Measurements from ENCODE around the gene MYG1. TPM values are rescaled to one million over a fixed set of nuclear protein-coding genes. Genes with fewer than 3 reads are reported as not detected.

Gene MYG1
- polyA plus RNA-seq, 1 of the 3 experiments (the other 2 are of a cell fraction): 101 TPM

DNA sequence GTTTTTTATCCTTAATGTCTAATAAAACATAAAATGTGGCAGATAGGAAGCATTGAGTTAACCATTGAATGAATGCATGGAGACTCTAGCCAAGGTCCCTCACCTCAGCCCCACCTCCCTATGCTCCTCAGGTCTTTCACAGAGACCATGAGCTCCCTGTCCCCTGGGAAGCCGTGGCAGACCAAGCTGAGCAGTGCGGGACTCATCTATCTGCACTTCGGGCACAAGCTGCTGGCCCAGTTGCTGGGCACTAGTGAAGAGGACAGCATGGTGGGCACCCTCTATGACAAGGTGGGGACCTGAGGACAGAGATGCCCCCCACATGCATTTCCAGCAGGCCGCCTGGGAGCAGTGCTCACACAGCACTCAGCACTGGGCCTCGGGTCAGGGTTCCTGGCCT lies 3.4 kb downstream of the MYG1 start (continued):
- TF ChIP-seq FOXJ3 (CRISPR knock-in tag; IDR thresholded peaks at IDR 0.05) (no peak), RCOR1 (IDR thresholded peaks at IDR 0.05; ENCODE audit: low read length) (no peak), SMC3 (IDR thresholded peaks at IDR 0.05; ENCODE audit: low read depth, low read length) (no peak), TAF1 (IDR thresholded peaks at IDR 0.05; ENCODE audit: borderline replicate concordance, low read depth, low read length) (no peak), RAD21 (IDR thresholded peaks at IDR 0.05; ENCODE audit: low read length) (no peak), TCF12 (IDR thresholded peaks at IDR 0.05) (no peak), SIN3A (IDR thresholded peaks at IDR 0.05; ENCODE audit: borderline replicate concordance, low read depth, low read length) (no peak), FOSL2 (IDR thresholded peaks at IDR 0.05; ENCODE audit: borderline replicate concordance, low read depth) (no peak)
- TF ChIP-seq, protein P1, sequence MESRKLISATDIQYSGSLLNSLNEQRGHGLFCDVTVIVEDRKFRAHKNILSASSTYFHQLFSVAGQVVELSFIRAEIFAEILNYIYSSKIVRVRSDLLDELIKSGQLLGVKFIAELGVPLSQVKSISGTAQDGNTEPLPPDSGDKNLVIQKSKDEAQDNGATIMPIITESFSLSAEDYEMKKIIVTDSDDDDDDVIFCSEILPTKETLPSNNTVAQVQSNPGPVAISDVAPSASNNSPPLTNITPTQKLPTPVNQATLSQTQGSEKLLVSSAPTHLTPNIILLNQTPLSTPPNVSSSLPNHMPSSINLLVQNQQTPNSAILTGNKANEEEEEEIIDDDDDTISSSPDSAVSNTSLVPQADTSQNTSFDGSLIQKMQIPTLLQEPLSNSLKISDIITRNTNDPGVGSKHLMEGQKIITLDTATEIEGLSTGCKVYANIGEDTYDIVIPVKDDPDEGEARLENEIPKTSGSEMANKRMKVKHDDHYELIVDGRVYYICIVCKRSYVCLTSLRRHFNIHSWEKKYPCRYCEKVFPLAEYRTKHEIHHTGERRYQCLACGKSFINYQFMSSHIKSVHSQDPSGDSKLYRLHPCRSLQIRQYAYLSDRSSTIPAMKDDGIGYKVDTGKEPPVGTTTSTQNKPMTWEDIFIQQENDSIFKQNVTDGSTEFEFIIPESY (IDR thresholded peaks at IDR 0.05; ENCODE audit: borderline replicate concordance, low read depth): no peak
- TF ChIP-seq, protein P2, sequence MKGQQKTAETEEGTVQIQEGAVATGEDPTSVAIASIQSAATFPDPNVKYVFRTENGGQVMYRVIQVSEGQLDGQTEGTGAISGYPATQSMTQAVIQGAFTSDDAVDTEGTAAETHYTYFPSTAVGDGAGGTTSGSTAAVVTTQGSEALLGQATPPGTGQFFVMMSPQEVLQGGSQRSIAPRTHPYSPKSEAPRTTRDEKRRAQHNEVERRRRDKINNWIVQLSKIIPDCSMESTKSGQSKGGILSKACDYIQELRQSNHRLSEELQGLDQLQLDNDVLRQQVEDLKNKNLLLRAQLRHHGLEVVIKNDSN (IDR thresholded peaks at IDR 0.05; ENCODE audit: borderline replicate concordance, low read depth): no peak

GRCh38 chr12:53306826-53307225 lies 7.3 kb downstream of the MYG1 start:
- H2AFZ ChIP-seq (ENCODE audit: low read depth): no peak overlapping the region
- H3K27me3 ChIP-seq (ENCODE audit: insufficient read depth): no peaks in the 10 kb centered on the region
- peaks cover 0 to 9% of the 10 kb centered on the region in 2 experiments; a peak in 1 of 4 replicates for H3K4me1 ChIP-seq (ENCODE audit: control insufficient read depth in 1 of 2, insufficient read depth in 2 of 2, low read depth in 1 of 2, low read length in 1 of 2)
- no peaks in the 10 kb centered on the region for H4K20me1 ChIP-seq (ENCODE audit: insufficient read depth)
- no peak overlapping the region for H3K27ac ChIP-seq (ENCODE audit: low read depth in 2 of 2, low read length in 1 of 2)
- TF ChIP-seq SIN3A (IDR thresholded peaks at IDR 0.05; ENCODE audit: borderline replicate concordance, low read depth, low read length) (no peak), GATA2 (CRISPR knock-in tag; IDR thresholded peaks at IDR 0.05) (no peak), MAX (IDR thresholded peaks at IDR 0.05; ENCODE audit: low read depth) (no peak), RAD21 (IDR thresholded peaks at IDR 0.05; ENCODE audit: low read length) (no peak), GABPA (IDR thresholded peaks at IDR 0.05; ENCODE audit: low read depth) (no peak), IRF3 (IDR thresholded peaks at IDR 0.05; ENCODE audit: low read depth, low read length) (no peak), POLR2AphosphoS5 (IDR thresholded peaks at IDR 0.05; ENCODE audit: low read depth, low read length) (no peak), REST (IDR thresholded peaks at IDR 0.05; ENCODE audit: low read depth, low read length) (no peak), EZH2phosphoT487 (IDR thresholded peaks at IDR 0.05; ENCODE audit: borderline replicate concordance, low read depth) (no peak), TEAD4 (IDR thresholded peaks at IDR 0.05; ENCODE audit: borderline replicate concordance, insufficient read depth) (no peak), RFX5 (IDR thresholded peaks at IDR 0.05; ENCODE audit: low read length) (no peak), EP300 (IDR thresholded peaks at IDR 0.05; ENCODE audit: borderline replicate concordance in 1 of 2, low read depth in 1 of 2, low read length in 1 of 2) (no peak)
- TF ChIP-seq, protein P2 (IDR thresholded peaks at IDR 0.05; ENCODE audit: borderline replicate concordance, low read depth): no peak
- H3F3A ChIP-seq (replicated peaks; ENCODE audit: insufficient read depth): no peaks in the 10 kb centered on the region
- ChIA-PET CTCF (no interaction called here), POLR2A (no interaction called here)
- H3K36me3 ChIP-seq (replicated peaks in 1 of 2; ENCODE audit: control insufficient read depth in 1 of 2, insufficient read depth in 2 of 2, low read length in 1 of 2): peaks cover 27 to 62% of the 10 kb centered on the region in 2 experiments
- H3K4me3 ChIP-seq (ENCODE audit: low read depth in 2 of 2, low read length in 1 of 2): no peak overlapping the region
- H3K4me2 ChIP-seq: no peak overlapping the region
- no peaks in the 10 kb centered on the region for H3K9me3 ChIP-seq
- 96% methylated on average over 3 of the region's 10 CpGs for WGBS (ENCODE audit: low lambda C conversion rate)
- no peak for DNase-seq
- no peak overlapping the region for H3K9ac ChIP-seq
- no peaks in the 10 kb centered on the region for H3K9me2 ChIP-seq
- H3K79me2 ChIP-seq (ENCODE audit: insufficient read depth): peaks cover 29% of the 10 kb centered on the region
